HG03103 (cell line): ENCODE data around the gene ARHGAP9.
"Not testable (repeated sequence)": the region's sequence is repeated elsewhere in the genome, so short reads cannot be mapped to it uniquely, and the experiment has no call there.

Experiments used
- ATAC-seq: cut with Tn5 transposase; IDR thresholded peaks from one replicate; pipeline ENCODE4 v1.9.1; 2021; ENCODE audit warnings: low read depth; ENCODE audit not compliant: unreplicated experiment

The ARHGAP9 gene

DNA sequence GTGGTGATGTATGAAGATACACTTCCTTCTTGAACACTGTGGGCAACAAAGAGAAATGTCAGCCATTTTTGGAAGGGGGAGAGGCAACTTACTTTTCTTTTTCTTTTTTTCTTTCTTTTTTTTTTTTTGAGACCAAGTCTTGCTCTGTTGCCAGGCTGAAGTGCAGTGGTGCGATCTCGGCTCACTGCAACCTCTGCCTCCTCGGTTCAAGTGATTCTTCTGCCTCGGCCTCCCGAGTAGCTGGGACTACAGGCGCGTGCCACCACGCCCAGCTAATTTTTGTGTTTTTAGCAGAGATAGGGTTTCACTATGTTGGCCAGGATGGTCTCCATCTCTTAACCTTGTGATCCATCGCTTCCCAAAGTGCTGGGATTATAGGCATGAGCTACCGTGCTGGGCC is 38.1 kb upstream of the ARHGAP9 start:
- not testable (repeated sequence) for ATAC-seq

DNA sequence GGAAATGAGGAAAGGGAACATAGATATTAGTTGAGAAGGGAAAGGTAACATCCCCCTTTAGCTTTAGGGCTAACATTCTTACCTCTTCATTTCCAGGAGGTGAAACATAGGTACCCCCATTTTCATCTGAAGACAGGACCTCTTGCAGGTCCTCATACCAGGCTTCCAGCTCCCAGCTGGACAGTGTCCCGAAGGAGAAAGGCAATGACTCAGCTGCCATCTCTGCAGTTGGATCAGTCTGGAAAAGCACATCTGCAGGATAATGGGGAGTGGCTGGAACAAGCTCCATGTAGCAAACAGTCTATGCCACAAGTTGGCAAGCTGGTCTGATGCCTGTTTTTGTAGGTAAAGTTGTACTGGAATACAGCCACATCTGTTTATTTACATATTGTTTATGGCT is 37.5 kb upstream of the ARHGAP9 start:
- ATAC-seq, result no peak

DNA sequence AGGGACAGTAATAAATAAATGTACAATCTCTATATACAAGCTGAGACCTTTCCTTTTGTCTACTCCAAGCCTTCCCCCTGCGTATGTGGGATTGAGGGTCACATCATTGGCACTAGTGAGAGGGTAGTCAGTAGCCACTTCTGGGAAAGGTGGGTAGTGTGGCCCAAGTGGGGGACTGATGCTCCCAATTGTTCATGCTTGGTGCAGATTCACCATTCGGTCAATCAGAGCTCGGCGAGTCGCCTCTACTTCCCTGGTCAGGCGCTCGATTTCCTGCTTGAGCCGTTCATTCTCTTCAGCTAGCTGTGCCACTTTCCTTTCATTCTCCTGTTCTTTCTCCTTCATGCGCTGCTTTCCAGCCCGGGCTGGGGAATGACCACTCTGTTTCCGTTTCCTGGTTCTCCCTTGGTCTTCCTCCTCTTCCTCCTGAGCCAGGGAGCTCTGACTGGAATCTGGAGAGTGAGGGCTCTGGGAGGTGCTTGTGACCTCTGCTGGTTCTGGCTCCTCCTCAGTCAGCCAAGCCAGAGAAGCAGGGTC is 37.0 kb upstream of the ARHGAP9 start:
- ATAC-seq, result no peak

GRCh38 chr12:57515934-57516541 is 36.4 kb upstream of the ARHGAP9 start:
- no peak for ATAC-seq

GRCh38 chr12:57515408-57515933 is 35.8 kb upstream of the ARHGAP9 start:
- ATAC-seq, result no peak

DNA sequence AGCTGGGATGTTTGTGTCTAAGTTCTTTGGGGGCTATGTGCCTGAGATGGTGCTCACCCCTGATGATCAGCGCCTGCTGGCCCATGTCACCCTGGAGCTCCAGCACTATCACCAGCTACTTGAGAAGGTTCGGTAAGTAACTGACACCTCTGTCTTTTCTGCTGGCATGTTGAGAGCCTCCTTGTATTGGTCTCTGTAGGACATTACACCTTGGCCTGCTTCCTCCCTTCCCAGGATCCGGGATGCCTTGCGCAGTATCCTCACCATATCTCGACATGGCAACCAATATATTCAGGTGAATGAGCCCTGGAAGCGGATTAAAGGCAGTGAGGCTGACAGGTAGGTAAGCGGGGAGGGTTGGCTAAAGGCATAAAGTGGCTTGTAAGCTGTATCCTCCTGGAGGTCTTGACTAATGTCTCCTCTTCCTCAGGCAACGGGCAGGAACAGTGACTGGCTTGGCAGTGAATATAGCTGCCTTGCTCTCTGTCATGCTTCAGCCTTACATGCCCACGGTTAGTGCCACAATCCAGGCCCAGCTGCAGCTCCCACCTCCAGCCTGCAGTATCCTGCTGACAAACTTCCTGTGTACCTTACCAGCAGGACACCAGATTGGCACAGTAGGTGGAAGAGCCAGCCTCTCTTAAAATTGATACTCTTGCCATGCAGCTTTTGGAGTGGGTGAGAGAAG is 35.2 kb upstream of the ARHGAP9 start:
- no peak for ATAC-seq

- not testable (repeated sequence) for ATAC-seq
These were observed 34.6 kb upstream of the ARHGAP9 start for GRCh38 chr12:57514246-57514645.

DNA sequence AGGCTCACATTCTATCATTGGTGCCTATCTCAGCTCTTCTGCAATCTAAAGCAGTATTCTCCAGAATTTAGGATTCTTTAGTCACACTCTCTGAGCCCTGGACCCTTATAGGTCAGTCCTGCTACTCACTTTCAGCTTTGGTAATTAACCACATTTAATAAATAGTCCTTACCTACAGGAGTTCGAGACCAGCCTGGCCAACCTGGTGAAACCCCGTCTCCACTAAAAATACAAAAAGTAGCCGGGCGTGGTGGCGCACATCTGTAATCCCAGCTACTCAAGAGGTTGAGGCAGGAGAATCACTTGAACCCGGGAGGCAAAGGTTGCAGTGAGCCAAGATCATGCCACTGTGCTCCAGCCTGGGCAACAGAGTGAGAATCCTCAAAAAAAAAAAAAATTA is 34.0 kb upstream of the ARHGAP9 start:
- not testable (repeated sequence) for ATAC-seq

- no peak for ATAC-seq
These were observed 33.6 kb upstream of the ARHGAP9 start for GRCh38 chr12:57513266-57513665.

DNA sequence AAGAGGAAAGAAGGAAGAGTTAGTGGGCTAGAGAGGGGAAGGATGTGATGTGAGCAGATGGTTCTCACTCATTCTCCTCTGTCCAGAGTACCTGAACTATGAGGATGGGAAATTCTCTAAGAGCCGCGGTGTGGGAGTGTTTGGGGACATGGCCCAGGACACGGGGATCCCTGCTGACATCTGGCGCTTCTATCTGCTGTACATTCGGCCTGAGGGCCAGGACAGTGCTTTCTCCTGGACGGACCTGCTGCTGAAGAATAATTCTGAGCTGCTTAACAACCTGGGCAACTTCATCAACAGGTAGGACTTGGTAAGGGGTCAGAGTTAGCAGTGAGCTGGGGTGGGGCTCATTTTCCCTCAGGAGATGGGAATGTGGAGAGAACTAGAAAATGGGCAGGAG is 33.0 kb upstream of the ARHGAP9 start:
- ATAC-seq, result no peak

GRCh38 chr12:57511588-57512325 is 32.1 kb upstream of the ARHGAP9 start:
- no peak for ATAC-seq

GRCh38 chr12:57511161-57511560 is 31.5 kb upstream of the ARHGAP9 start:
- ATAC-seq, result no peak

GRCh38 chr12:57507796-57508195 is 28.1 kb upstream of the ARHGAP9 start:
- ATAC-seq, result not testable (repeated sequence)

DNA sequence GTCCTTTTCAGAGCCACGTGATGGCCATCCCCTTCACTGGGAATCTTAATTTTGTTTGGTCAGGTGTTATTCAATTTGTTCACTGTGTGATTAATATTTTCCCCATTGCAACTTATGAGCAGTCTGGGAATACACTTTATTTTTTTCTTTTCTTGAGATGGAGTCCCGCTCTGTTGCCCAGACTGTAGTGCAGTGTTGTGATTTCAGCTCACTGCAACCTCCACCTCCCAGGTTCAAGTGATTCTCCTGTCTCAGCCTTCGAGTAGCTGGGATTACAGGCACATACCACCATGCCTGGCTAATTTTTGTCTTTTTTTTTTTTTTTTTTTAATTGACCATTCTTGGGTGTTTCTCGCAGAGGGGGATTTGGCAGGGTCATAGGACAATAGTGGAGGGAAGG is 26.9 kb upstream of the ARHGAP9 start:
- not testable (repeated sequence) for ATAC-seq

GRCh38 chr12:57502311-57502969 is 22.8 kb upstream of the ARHGAP9 start:
- not testable (repeated sequence) for ATAC-seq

- no peak for ATAC-seq
These were observed 20.5 kb upstream of the ARHGAP9 start for GRCh38 chr12:57500213-57500612.

GRCh38 chr12:57498571-57498970 is 18.9 kb upstream of the ARHGAP9 start:
- no peak for ATAC-seq

- no peak for ATAC-seq
These were observed 18.5 kb upstream of the ARHGAP9 start for GRCh38 chr12:57498132-57498502.

- no peak for ATAC-seq
These were observed 17.8 kb upstream of the ARHGAP9 start for GRCh38 chr12:57497223-57498131.

- ATAC-seq, result no peak
These were observed 17.2 kb upstream of the ARHGAP9 start for GRCh38 chr12:57496822-57497221.
